Measurements from ENCODE around the gene NCKAP5L.

DNA sequence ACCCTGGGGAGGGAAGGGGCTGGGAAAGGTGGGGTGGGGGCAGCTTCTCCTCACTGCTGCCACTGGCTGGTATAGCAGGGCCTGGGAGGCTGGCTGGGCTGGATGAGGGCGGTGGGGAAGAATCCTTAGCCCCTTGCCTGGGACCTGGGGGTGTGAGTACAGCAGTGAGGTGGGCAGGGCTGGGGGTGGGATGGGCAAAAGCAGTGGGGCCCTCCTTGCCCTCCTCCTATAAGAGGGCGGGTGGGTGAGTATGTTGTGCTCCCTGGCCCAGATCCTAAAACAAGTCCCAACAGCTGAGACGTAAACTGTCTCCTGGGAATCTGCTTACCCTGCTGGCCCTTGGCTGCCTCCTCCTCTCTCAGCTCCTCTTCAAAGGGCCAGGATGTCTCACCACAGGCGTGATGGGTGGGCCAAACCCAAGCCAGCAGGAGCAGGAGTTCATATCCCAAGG lies 2.2 kb downstream of the NCKAP5L start:
- TF ChIP-seq, protein P1, sequence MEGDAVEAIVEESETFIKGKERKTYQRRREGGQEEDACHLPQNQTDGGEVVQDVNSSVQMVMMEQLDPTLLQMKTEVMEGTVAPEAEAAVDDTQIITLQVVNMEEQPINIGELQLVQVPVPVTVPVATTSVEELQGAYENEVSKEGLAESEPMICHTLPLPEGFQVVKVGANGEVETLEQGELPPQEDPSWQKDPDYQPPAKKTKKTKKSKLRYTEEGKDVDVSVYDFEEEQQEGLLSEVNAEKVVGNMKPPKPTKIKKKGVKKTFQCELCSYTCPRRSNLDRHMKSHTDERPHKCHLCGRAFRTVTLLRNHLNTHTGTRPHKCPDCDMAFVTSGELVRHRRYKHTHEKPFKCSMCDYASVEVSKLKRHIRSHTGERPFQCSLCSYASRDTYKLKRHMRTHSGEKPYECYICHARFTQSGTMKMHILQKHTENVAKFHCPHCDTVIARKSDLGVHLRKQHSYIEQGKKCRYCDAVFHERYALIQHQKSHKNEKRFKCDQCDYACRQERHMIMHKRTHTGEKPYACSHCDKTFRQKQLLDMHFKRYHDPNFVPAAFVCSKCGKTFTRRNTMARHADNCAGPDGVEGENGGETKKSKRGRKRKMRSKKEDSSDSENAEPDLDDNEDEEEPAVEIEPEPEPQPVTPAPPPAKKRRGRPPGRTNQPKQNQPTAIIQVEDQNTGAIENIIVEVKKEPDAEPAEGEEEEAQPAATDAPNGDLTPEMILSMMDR (conservative IDR thresholded peaks at IDR 0.05; ENCODE audit: low read depth in 2 of 2), result no peak
- TF ChIP-seq EZH2 (IDR thresholded peaks at IDR 0.05; ENCODE audit: low read depth, unreplicated experiment), result no peak
- no peak for TF ChIP-seq ZNF331 (CRISPR knock-in tag; IDR thresholded peaks at IDR 0.05; ENCODE audit: low read depth)
- no peak for TF ChIP-seq POLR2AphosphoS5 (IDR thresholded peaks at IDR 0.05; ENCODE audit: low read depth)
- no peak for TF ChIP-seq REST (IDR thresholded peaks at IDR 0.05; ENCODE audit: unreplicated experiment)
- TF ChIP-seq EZH2phosphoT487 (IDR thresholded peaks at IDR 0.05; ENCODE audit: unreplicated experiment), result no peak
- TF ChIP-seq CREB1 (CRISPR knock-in tag; IDR thresholded peaks at IDR 0.05; ENCODE audit: low read depth), result no peak
- TF ChIP-seq, protein P2, sequence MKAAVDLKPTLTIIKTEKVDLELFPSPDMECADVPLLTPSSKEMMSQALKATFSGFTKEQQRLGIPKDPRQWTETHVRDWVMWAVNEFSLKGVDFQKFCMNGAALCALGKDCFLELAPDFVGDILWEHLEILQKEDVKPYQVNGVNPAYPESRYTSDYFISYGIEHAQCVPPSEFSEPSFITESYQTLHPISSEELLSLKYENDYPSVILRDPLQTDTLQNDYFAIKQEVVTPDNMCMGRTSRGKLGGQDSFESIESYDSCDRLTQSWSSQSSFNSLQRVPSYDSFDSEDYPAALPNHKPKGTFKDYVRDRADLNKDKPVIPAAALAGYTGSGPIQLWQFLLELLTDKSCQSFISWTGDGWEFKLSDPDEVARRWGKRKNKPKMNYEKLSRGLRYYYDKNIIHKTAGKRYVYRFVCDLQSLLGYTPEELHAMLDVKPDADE (IDR thresholded peaks at IDR 0.05), result no peak
- TF ChIP-seq, protein P3, sequence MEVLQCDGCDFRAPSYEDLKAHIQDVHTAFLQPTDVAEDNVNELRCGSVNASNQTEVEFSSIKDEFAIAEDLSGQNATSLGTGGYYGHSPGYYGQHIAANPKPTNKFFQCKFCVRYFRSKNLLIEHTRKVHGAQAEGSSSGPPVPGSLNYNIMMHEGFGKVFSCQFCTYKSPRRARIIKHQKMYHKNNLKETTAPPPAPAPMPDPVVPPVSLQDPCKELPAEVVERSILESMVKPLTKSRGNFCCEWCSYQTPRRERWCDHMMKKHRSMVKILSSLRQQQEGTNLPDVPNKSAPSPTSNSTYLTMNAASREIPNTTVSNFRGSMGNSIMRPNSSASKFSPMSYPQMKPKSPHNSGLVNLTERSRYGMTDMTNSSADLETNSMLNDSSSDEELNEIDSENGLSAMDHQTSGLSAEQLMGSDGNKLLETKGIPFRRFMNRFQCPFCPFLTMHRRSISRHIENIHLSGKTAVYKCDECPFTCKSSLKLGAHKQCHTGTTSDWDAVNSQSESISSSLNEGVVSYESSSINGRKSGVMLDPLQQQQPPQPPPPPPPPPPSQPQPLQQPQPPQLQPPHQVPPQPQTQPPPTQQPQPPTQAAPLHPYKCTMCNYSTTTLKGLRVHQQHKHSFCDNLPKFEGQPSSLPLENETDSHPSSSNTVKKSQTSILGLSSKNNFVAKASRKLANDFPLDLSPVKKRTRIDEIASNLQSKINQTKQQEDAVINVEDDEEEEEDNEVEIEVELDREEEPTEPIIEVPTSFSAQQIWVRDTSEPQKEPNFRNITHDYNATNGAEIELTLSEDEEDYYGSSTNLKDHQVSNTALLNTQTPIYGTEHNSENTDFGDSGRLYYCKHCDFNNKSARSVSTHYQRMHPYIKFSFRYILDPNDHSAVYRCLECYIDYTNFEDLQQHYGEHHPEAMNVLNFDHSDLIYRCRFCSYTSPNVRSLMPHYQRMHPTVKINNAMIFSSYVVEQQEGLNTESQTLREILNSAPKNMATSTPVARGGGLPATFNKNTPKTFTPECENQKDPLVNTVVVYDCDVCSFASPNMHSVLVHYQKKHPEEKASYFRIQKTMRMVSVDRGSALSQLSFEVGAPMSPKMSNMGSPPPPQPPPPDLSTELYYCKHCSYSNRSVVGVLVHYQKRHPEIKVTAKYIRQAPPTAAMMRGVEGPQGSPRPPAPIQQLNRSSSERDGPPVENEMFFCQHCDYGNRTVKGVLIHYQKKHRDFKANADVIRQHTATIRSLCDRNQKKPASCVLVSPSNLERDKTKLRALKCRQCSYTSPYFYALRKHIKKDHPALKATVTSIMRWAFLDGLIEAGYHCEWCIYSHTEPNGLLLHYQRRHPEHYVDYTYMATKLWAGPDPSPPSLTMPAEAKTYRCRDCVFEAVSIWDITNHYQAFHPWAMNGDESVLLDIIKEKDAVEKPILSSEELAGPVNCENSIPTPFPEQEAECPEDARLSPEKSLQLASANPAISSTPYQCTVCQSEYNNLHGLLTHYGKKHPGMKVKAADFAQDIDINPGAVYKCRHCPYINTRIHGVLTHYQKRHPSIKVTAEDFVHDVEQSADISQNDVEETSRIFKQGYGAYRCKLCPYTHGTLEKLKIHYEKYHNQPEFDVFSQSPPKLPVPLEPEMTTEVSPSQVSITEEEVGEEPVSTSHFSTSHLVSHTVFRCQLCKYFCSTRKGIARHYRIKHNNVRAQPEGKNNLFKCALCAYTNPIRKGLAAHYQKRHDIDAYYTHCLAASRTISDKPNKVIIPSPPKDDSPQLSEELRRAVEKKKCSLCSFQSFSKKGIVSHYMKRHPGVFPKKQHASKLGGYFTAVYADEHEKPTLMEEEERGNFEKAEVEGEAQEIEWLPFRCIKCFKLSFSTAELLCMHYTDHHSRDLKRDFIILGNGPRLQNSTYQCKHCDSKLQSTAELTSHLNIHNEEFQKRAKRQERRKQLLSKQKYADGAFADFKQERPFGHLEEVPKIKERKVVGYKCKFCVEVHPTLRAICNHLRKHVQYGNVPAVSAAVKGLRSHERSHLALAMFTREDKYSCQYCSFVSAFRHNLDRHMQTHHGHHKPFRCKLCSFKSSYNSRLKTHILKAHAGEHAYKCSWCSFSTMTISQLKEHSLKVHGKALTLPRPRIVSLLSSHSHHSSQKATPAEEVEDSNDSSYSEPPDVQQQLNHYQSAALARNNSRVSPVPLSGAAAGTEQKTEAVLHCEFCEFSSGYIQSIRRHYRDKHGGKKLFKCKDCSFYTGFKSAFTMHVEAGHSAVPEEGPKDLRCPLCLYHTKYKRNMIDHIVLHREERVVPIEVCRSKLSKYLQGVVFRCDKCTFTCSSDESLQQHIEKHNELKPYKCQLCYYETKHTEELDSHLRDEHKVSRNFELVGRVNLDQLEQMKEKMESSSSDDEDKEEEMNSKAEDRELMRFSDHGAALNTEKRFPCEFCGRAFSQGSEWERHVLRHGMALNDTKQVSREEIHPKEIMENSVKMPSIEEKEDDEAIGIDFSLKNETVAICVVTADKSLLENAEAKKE (CRISPR knock-in tag; IDR thresholded peaks at IDR 0.05), result no peak

Data from GM23338 (cell line).